Measurements from ENCODE around the gene HNRNPF.
A peak's percentile ranks its signal among the peaks of the same experiment; 100 is the strongest.

The HNRNPF gene

DNA sequence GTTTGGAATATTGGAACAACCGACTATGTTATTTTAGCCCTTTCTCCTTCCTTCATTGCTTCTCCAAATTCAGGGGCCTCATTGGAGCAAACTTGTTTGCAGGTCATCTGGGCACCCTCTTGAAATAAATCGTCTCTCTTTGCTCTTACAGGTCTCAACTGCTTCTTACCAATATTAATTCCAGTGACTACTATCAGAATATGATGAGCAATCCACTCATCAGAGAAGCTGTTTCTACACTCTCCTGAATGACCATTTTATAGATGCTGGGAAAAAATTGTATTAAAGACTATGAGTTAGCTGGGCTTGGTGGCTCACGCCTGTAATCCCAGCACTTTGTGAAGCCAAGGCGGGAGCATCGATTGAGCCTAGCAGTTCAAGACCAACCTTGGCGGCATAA is 12.5 kb upstream of the HNRNPF start:
- no peak for ATAC-seq (ENCODE audit: insufficient read depth, low read depth)
- H4K20me1 ChIP-seq (ENCODE audit: insufficient read depth, low read length), result no peaks in the 10 kb centered on the region
- no peak overlapping the region for H2AFZ ChIP-seq (ENCODE audit: low read depth, low read length)
- H3K27ac ChIP-seq (ENCODE audit: low read length), result no peak overlapping the region; the same call in 1 of the 2 replicates
- DNase-seq, result no peak
- peak overlapping the region; percentile 84 for H3K4me2 ChIP-seq (ENCODE audit: insufficient read depth, low read length)
- peaks cover 46% of the 10 kb centered on the region for H3K4me1 ChIP-seq (ENCODE audit: insufficient read depth, low read length)
- H3K36me3 ChIP-seq (ENCODE audit: insufficient read depth, low read length), result no peaks in the 10 kb centered on the region
- H3K9me3 ChIP-seq (ENCODE audit: insufficient read depth, low read length, severe bottlenecking), result no peaks in the 10 kb centered on the region
- H3K9ac ChIP-seq (ENCODE audit: low read depth, low read length), result peak overlapping the region; percentile 81
- no peaks in the 10 kb centered on the region for H3K27me3 ChIP-seq (ENCODE audit: insufficient read depth, low read length, poor library complexity)
- peak overlapping the region in 1 of 2 experiments; percentile 61; a peak in 1 of 4 replicates for H3K4me3 ChIP-seq (ENCODE audit: low read depth in 1 of 2, low read length in 2 of 2)
- no peaks in the 10 kb centered on the region for H3K79me2 ChIP-seq (ENCODE audit: insufficient read depth, low read length)
- TF ChIP-seq, protein P1, sequence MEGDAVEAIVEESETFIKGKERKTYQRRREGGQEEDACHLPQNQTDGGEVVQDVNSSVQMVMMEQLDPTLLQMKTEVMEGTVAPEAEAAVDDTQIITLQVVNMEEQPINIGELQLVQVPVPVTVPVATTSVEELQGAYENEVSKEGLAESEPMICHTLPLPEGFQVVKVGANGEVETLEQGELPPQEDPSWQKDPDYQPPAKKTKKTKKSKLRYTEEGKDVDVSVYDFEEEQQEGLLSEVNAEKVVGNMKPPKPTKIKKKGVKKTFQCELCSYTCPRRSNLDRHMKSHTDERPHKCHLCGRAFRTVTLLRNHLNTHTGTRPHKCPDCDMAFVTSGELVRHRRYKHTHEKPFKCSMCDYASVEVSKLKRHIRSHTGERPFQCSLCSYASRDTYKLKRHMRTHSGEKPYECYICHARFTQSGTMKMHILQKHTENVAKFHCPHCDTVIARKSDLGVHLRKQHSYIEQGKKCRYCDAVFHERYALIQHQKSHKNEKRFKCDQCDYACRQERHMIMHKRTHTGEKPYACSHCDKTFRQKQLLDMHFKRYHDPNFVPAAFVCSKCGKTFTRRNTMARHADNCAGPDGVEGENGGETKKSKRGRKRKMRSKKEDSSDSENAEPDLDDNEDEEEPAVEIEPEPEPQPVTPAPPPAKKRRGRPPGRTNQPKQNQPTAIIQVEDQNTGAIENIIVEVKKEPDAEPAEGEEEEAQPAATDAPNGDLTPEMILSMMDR (IDR thresholded peaks at IDR 0.05; ENCODE audit: borderline replicate concordance, extremely low read depth, low read length, poor library complexity, severe bottlenecking), result no peak
- no peak for TF ChIP-seq EZH2 (IDR thresholded peaks at IDR 0.05; ENCODE audit: borderline replicate concordance, low read depth, low read length, severe bottlenecking)

GRCh38 chr10:43421201-43421507 is 12.2 kb upstream of the HNRNPF start:
- TF ChIP-seq, protein P1 (IDR thresholded peaks at IDR 0.05; ENCODE audit: borderline replicate concordance, extremely low read depth, low read length, poor library complexity, severe bottlenecking), result no peak
- no peak for TF ChIP-seq EZH2 (IDR thresholded peaks at IDR 0.05; ENCODE audit: borderline replicate concordance, low read depth, low read length, severe bottlenecking)
- peaks cover 50% of the 10 kb centered on the region for H3K4me1 ChIP-seq (ENCODE audit: insufficient read depth, low read length)
- peak overlapping the region; percentile 21 to 61; a peak in 3 of 4 replicates for H3K4me3 ChIP-seq (ENCODE audit: low read depth in 1 of 2, low read length in 2 of 2)
- DNase-seq (no peak), ATAC-seq (ENCODE audit: insufficient read depth, low read depth) (no peak)
- H3K9me3 ChIP-seq (ENCODE audit: insufficient read depth, low read length, severe bottlenecking), result no peaks in the 10 kb centered on the region
- peak overlapping the region; percentile 81 for H3K9ac ChIP-seq (ENCODE audit: low read depth, low read length)
- no peaks in the 10 kb centered on the region for H3K36me3 ChIP-seq (ENCODE audit: insufficient read depth, low read length)
- no peaks in the 10 kb centered on the region for H3K79me2 ChIP-seq (ENCODE audit: insufficient read depth, low read length)
- peak overlapping the region; percentile 75 for H2AFZ ChIP-seq (ENCODE audit: low read depth, low read length)
- H4K20me1 ChIP-seq (ENCODE audit: insufficient read depth, low read length), result no peaks in the 10 kb centered on the region
- H3K27ac ChIP-seq (ENCODE audit: low read length), result peak overlapping the region; percentile 92
- no peaks in the 10 kb centered on the region for H3K27me3 ChIP-seq (ENCODE audit: insufficient read depth, low read length, poor library complexity)
- H3K4me2 ChIP-seq (ENCODE audit: insufficient read depth, low read length), result peak overlapping the region; percentile 84

GRCh38 chr10:43420369-43421200 is 11.6 kb upstream of the HNRNPF start:
- Histone ChIP-seq H3K79me2 (ENCODE audit: insufficient read depth, low read length) (no peaks in the 10 kb centered on the region), H3K4me2 (ENCODE audit: insufficient read depth, low read length) (peak overlapping the region; percentile 84), H3K27ac (ENCODE audit: low read length) (peak overlapping the region; percentile 92), H3K4me1 (ENCODE audit: insufficient read depth, low read length) (peaks cover 52% of the 10 kb centered on the region), H2AFZ (ENCODE audit: low read depth, low read length) (peak overlapping the region; percentile 75), H3K36me3 (ENCODE audit: insufficient read depth, low read length) (no peaks in the 10 kb centered on the region), H3K27me3 (ENCODE audit: insufficient read depth, low read length, poor library complexity) (no peaks in the 10 kb centered on the region), H3K4me3 (ENCODE audit: low read depth in 1 of 2, low read length in 2 of 2) (peak overlapping the region; percentile 21 to 61; a peak in 3 of 4 replicates), H4K20me1 (ENCODE audit: insufficient read depth, low read length) (no peaks in the 10 kb centered on the region), H3K9ac (ENCODE audit: low read depth, low read length) (peak overlapping the region; percentile 81), H3K9me3 (ENCODE audit: insufficient read depth, low read length, severe bottlenecking) (no peaks in the 10 kb centered on the region)
- TF ChIP-seq, protein P1 (IDR thresholded peaks at IDR 0.05; ENCODE audit: borderline replicate concordance, extremely low read depth, low read length, poor library complexity, severe bottlenecking), result peak; percentile 47
- no peak for TF ChIP-seq EZH2 (IDR thresholded peaks at IDR 0.05; ENCODE audit: borderline replicate concordance, low read depth, low read length, severe bottlenecking)
- DNase-seq (peak; percentile 91), ATAC-seq (ENCODE audit: insufficient read depth, low read depth) (peak; percentile 89)
